Esophagus mucosa (tissue), 1 donor: ENCODE measurements around the gene PLD5. TPM values are rescaled to one million over a fixed set of nuclear protein-coding genes. Genes with fewer than 3 reads are reported as not detected.
"Not testable (repeated sequence)": the region's sequence is repeated elsewhere in the genome, so short reads cannot be mapped to it uniquely, and the experiment has no call there.

Source experiments
- ATAC-seq: fragments of 200-7000 bp; cut with Tn5 transposase; one replicate; pipeline ENCODE4 v1.9.1; 2020
- total RNA-seq: library from RNA; stranded (reverse); gene quantifications from one replicate; pipeline ENCODE4 v1.2.4, GENCODE V29; 2023
- donor health status: DM: yes; HTN: yes; CAD: no.

PLD5 gene
- total RNA-seq, 1 donor from 2014 or later, result not detected

GRCh38 chr1:242208021-242208420 lies 316.5 kb downstream of the PLD5 start:
- ATAC-seq, result no peak

- ATAC-seq, result no peak
These were observed 317.5 kb downstream of the PLD5 start for GRCh38 chr1:242206994-242207393.

GRCh38 chr1:242205622-242206489 lies 318.6 kb downstream of the PLD5 start:
- no peak for ATAC-seq

GRCh38 chr1:242203262-242203661 lies 321.2 kb downstream of the PLD5 start:
- no peak for ATAC-seq

- ATAC-seq, result no peak
These were observed 323.4 kb downstream of the PLD5 start for GRCh38 chr1:242201090-242201489.

DNA sequence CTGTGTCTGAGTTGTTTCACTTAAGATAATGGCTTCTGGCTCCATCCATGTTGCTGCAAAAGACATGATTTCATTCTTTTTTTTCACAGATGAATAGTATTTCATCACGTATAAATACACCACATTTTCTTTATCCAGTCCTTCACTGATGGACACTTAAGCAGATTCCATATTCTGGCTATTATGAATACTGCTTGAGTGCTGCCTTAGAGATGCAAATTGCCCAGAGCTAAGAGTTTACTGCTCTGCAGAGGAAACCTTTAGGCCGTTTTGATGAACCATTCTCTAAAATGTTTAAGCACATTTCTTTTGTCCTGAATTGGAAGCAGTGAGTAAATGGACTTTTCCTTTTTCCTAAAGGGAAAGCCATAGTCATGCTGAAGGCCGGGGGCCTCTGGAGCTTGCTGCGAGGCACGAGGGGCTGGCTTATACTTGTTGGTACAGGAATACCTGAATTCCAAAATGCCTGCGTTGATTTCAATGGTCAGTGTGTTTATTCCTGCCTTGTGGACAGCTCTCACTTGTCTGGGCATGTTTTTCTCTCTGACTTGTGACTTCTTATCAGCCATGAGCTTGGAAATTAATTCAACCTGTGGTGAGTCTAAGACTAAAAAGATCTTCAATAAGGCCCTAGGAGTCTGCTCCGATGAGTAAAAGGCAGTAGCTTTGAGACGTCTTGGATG lies 324.6 kb downstream of the PLD5 start:
- no peak for ATAC-seq

GRCh38 chr1:242197907-242198820 lies 326.3 kb downstream of the PLD5 start:
- no peak for ATAC-seq

DNA sequence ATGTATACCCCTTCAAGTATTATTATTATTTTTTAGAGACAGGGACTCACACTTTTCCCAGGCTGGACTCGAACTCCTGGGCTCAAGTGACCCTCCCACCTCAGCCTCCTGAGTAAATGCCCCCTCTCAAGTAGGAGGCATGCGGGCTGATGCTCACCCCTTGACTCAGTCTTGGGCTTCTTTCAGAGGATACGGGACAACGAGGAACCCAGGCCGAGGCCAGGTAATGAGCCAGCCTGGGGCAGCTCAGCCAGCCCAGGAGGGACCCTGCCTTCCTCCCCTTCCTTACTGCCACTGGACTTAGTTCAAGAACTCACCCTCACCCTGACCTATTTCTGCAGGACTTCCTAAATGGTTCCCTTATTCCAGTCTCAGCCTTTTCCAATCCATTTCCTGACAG lies 327.6 kb downstream of the PLD5 start:
- ATAC-seq, result no peak

- no peak for ATAC-seq
These were observed 328.4 kb downstream of the PLD5 start for GRCh38 chr1:242196101-242196500.

GRCh38 chr1:242189591-242189990 lies 334.9 kb downstream of the PLD5 start:
- ATAC-seq, result no peak

- no peak for ATAC-seq
These were observed 336.7 kb downstream of the PLD5 start for GRCh38 chr1:242187816-242188215.

DNA sequence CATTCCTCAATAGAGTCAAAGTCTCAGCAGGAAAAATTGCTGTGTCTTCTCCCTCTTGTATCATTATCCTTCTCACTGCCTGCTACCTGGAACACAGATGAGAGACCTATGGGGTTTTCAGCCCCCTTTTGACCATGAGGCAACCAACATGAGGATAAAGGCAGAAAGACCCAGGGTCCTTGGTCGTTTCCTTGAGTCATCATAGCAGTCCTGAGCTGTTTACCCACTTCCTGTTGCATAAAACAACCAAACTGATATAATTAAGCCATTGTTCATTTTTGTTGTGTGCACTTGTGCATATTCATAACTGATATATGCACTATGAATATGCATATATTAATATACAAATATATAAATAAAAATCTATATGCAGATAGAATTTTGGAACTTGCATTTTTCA lies 337.3 kb downstream of the PLD5 start:
- ATAC-seq, result no peak

DNA sequence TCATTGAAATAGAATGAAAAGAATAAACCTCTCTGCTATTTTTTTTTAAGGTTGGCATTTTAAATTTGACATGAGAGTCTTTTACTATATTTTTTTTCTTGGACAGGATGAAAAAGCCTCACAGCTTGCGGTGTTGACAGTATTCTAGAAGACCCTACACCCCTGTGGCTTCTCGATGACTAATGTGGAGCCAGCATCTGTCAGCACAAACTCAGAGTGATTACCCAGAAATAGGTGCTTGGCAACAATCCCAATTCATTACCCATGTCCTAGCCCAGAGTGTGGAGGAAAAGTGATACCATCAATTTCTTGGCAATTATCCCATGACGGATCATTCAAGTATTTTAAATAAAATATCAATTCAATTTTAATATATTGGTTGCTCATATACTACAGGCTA lies 338.8 kb downstream of the PLD5 start:
- ATAC-seq, result no peak

DNA sequence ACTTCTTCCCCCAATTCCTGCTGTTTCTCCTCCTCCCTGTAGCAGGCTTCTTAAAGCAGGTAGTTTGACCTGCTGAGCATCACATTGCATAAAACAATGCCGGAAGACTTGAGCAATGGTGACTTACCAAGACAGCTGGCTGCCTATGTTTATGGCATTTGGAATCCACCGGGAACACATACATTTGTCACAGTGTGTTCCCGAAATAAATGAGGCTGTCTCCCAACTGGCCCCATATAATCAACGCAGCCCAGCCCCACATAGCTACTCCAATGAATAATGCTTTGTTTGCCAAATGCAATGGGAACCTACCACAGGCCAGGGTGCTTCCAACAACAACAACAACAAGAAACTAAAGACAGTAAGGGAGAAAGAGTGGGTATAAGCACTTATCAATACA lies 339.5 kb downstream of the PLD5 start:
- no peak for ATAC-seq

DNA sequence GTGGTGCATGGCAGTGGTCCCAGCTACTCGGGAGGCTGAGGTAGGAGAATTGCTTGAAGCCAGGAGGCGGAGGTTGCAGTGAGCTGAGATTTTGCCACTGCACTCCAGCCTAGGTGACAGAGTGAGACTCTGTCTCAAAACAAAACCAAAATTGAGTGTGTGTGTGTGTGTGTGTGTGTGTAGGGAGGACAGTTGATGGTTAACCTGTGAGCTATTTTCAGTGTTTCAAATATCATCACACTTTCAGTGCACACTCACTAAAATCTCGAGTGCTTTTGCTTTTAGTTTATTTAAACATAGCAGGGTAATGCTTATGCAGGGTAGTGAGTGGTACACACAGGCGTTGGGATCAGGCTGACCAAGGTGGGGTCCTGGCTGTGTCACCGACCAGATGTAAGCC lies 344.7 kb downstream of the PLD5 start:
- not testable (repeated sequence) for ATAC-seq

DNA sequence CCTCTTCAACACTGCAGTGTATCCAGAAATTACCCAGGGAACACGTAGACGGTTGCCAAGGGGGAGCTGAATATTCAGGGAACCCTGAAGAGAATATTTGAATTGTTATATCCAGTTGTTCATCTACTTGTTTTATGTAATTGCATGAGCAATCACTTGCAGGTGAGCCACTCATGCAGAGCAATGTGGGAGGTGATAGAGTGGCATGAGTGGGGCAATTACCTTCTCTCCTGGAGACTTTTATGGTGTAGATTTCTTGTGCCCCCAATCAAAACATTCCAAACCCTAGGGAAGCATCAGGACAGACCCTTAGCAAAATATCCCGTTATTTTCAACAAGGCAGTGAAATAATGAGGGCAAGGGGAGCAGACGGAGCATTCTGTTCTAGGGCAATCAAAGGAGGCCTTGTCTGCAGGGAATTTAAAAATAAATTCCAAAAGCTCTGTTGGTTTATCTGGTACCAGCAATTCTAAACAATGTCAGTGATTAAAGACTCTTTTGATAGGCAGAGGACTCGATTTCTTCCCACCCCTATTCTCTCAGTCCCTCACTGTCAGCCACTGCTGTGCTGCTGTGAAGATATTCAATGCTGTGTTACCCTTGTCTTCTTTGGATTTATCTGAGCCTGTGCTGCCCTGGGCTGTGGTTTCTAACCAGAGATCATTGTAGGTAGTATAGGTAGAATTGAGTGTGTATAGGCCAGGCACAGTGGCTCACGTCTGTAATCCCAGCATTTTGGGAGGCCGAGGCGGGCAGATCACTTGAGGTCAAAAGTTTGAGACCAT lies 345.4 kb downstream of the PLD5 start:
- ATAC-seq, result no peak

- ATAC-seq, result no peak
These were observed 346.1 kb downstream of the PLD5 start for GRCh38 chr1:242178436-242178835.

GRCh38 chr1:242162140-242162539 lies 362.4 kb downstream of the PLD5 start:
- no peak for ATAC-seq

- ATAC-seq, result no peak
These were observed 377.2 kb downstream of the PLD5 start for GRCh38 chr1:242147096-242147976.

GRCh38 chr1:242146652-242147051 lies 377.8 kb downstream of the PLD5 start:
- no peak for ATAC-seq

GRCh38 chr1:242140836-242141235 lies 383.7 kb downstream of the PLD5 start:
- no peak for ATAC-seq
